GM12878 (cell line): Measurements from ENCODE around the gene CPNE6. TPM values are rescaled to one million over a fixed set of nuclear protein-coding genes. Genes with fewer than 3 reads are reported as not detected.

Source experiments
- ATAC-seq: fragments of 200-7000 bp; cut with Tn5 transposase; 3 replicates; pipeline ENCODE4 v1.9.1; 2020; ENCODE audit warnings: mild to moderate bottlenecking, moderate library complexity
- BruUV-seq: library from RNA; stranded (reverse); fragments of 400-500 nt; replicated peaks from 2 replicates; lab custom pipeline; 2021; lab: Mats Ljungman, UMichigan
- CTCF ChIA-PET: fragments of 300-600 bp; sonication (Branson Sonifier 250); formaldehyde crosslinking; extraction: SDS; loops from one replicate; lab custom pipeline; 2021; ENCODE audit warnings: inconsistent platforms; lab: Yijun Ruan, JAX
- POLR2A ChIA-PET: fragments of 350-600 bp; formaldehyde crosslinking; extraction: SDS; loops from one replicate; lab custom pipeline; 2021; ENCODE audit warnings: inconsistent platforms; lab: Charles Lee
- RAD21 ChIA-PET: fragments of 300-600 bp; sonication (Branson Sonifier 250); formaldehyde crosslinking; loops from one replicate; lab custom pipeline; 2023; ENCODE audit warnings: antibody characterized with exemption; ENCODE audit not compliant: unreplicated experiment; lab: Charles Lee
- SMC1A ChIA-PET: fragments of 300-600 bp; sonication (Branson Sonifier 250); formaldehyde crosslinking; loops from one replicate; lab custom pipeline; 2023; ENCODE audit not compliant: unreplicated experiment, uncharacterized antibody; lab: Charles Lee
- DNase-seq: peaks from one replicate; pipeline ENCODE4 v3.0.0-alpha.2; 2011; ENCODE audit warnings: low read depth, low spot score
- FAIRE-seq: peaks from 3 replicates; lab custom pipeline; 2011; peaks lifted over from hg19 to GRCh38; lab: Jason Lieb, UNC
- H2AFZ ChIP-seq: 2 replicates; pipeline ENCODE4 v1.6.0; 2011; ENCODE audit warnings: low read depth, low read length, control low read depth; ENCODE audit not compliant: control insufficient read depth
- H3K27ac ChIP-seq: 2 replicates; pipeline ENCODE4 v1.5.1; 2011; ENCODE audit warnings: control low read depth; ENCODE audit not compliant: control insufficient read depth, insufficient read depth
- H3K27me3 ChIP-seq, 2 experiments: replicated peaks in 1 of 2; 2 replicates each; pipeline versions ENCODE4 v1.6.0 to v1.6.1; 2011; ENCODE audit warnings: low read length in 1 of 2; ENCODE audit not compliant: control insufficient read depth in 2 of 2, insufficient read depth in 2 of 2
- H3K36me3 ChIP-seq, 2 experiments: 2 replicates each; pipeline ENCODE4 v1.5.1; 2011; ENCODE audit warnings: low read length in 1 of 2; ENCODE audit not compliant: control insufficient read depth in 2 of 2, insufficient read depth in 2 of 2
- H3K4me1 ChIP-seq: 2 replicates; pipeline ENCODE4 v1.6.1; 2011; ENCODE audit warnings: mild to moderate bottlenecking, low read length, moderate library complexity, mixed read lengths; ENCODE audit not compliant: control insufficient read depth, insufficient read depth
- H3K4me2 ChIP-seq: 2 replicates; pipeline ENCODE4 v1.6.0; 2011; ENCODE audit warnings: control low read depth; ENCODE audit not compliant: control insufficient read depth, insufficient read depth
- H3K4me3 ChIP-seq: fragments of 200-600 bp; sonication (generic); 2 replicates; pipeline ENCODE4 v1.5.1; 2016
- H3K79me2 ChIP-seq: 2 replicates; pipeline ENCODE4 v1.6.0; 2011; ENCODE audit warnings: low read length; ENCODE audit not compliant: control insufficient read depth, insufficient read depth
- H3K9ac ChIP-seq: 2 replicates; pipeline ENCODE4 v1.8.0; 2011; ENCODE audit warnings: low read length, control low read depth, mixed read lengths; ENCODE audit not compliant: control insufficient read depth, insufficient read depth
- H3K9me3 ChIP-seq: replicated peaks from 3 replicates; pipeline ENCODE4 v1.5.1; 2011; ENCODE audit warnings: mild to moderate bottlenecking, low read length; ENCODE audit not compliant: control insufficient read depth, insufficient read depth
- H4K20me1 ChIP-seq: 2 replicates; pipeline ENCODE4 v1.6.0; 2011; ENCODE audit not compliant: control insufficient read depth, insufficient read depth
- BACH1 ChIP-seq: fragments of 450-650 bp; IDR thresholded peaks from 2 replicates; pipeline ENCODE4 v1.6.1; 2017; ENCODE audit warnings: mild to moderate bottlenecking, borderline replicate concordance
- CUX1 ChIP-seq: IDR thresholded peaks from 2 replicates; pipeline ENCODE4 v1.6.1; 2012; ENCODE audit warnings: improper control_type of control experiment, low read depth, low read length; ENCODE audit not compliant: insufficient replicate concordance
- RCOR1 ChIP-seq: conservative IDR thresholded peaks from 2 replicates; pipeline ENCODE4 v1.6.1; 2012; ENCODE audit warnings: low read depth, low read length, improper control_type of control experiment
- YBX1 ChIP-seq: fragments of 450-650 bp; IDR thresholded peaks from 2 replicates; pipeline ENCODE4 v1.6.1; 2016; ENCODE audit warnings: antibody characterized with exemption
- WGBS: methylation state at CpG from one replicate; pipeline ENCODE4 v1.1.6; 2016; ENCODE audit warnings: low lambda C conversion rate; ENCODE audit not compliant: insufficient replicate concordance, insufficient coverage; ENCODE audit errors: missing lambda C conversion rate; 5-methylcytosine and 5-hydroxymethylcytosine counted together
- in situ Hi-C: fragments of 300-500 bp; cut with MboI; formaldehyde crosslinking; loops from 9 replicates; pipeline ENCODE4 v1.14.3; 2018; ENCODE audit warnings: mixed read lengths
- intact Hi-C: fragments of 100-400 bp; cut with micrococcal nuclease; formaldehyde crosslinking; loops from one replicate; pipeline ENCODE4 v1.14.2; 2022; ENCODE audit not compliant: unreplicated experiment
- polyA plus RNA-seq, 11 experiments: library from polyadenylated mRNA; depleted of rRNA in 4 of 11; unstranded in 6 of 11; stranded (reverse) in 5 of 11; fragments of >200 nt; fragmentation: Nextera tagmentation in 4 of 11; fragmentation: Illumina TruSeq in 1 of 11; extraction: Ambion mirVana in 4 of 11; extraction: Trizol in 1 of 11; gene quantifications; 1 replicate in 1 of 11; 2 replicates in 10 of 11; pipeline versions ENCODE4 v1.2.1 to v1.2.3, GENCODE V29; 2011 to 2016; ENCODE audit warnings: inconsistent platforms in 2 of 11, missing spikeins in 2 of 11, low read depth in 1 of 11
- total RNA-seq, 4 experiments: library from RNA; depleted of rRNA in 3 of 4; stranded (reverse); fragments of >200 nt in 3 of 4; fragmentation: Illumina TruSeq in 1 of 4; extraction: Trizol in 1 of 4; gene quantifications; 2 replicates each; pipeline versions ENCODE4 v1.2.1 to v1.2.3, GENCODE V29; 2013 to 2021
- TF ChIP-seq, protein P1 (sequence below): fragments of 450-650 bp; IDR thresholded peaks from 2 replicates; pipeline ENCODE4 v1.6.1; 2014; ENCODE audit warnings: mild to moderate bottlenecking

Gene CPNE6
- total and polyA plus RNA-seq, 10 of the 15 experiments (the other 5 are each of a cell fraction or from before 2014, with no cell fraction given), result 0.06 to 0.43 (median 0.18) TPM; not detected in 3

GRCh38 chr14:24072436-24072835 is 1.1 kb downstream of the CPNE6 start:
- Histone ChIP-seq H3K27ac (no peak overlapping the region), H3K27me3 (no peaks in the 10 kb centered on the region; a peak in 1 of 4 replicates), H3K9me3 (no peaks in the 10 kb centered on the region), H3K4me1 (peaks cover 16% of the 10 kb centered on the region), H4K20me1 (no peaks in the 10 kb centered on the region; the same call in 1 of the 2 replicates), H3K4me2 (no peak overlapping the region), H2AFZ (no peak overlapping the region), H3K9ac (no peak overlapping the region), H3K36me3 (no peaks in the 10 kb centered on the region), H3K79me2 (no peaks in the 10 kb centered on the region), H3K4me3 (no peak overlapping the region)
- WGBS, result 56% methylated on average over 7 of the region's 7 CpGs
- CTCF ChIA-PET, result interaction anchor here (0.8 to 6.1 kb wide), 3 partner anchors 14 to 36 kb away, joined by 3 to 33 read pairs (median 5); no protein-coding TSS in a partner anchor
- DNase-seq (no peak), ATAC-seq (no peak), FAIRE-seq (no peak)
- SMC1A ChIA-PET, result interaction anchor here (1.1 to 1.6 kb wide), 3 partner anchors 14 to 20 kb away, joined by 3 to 4 read pairs (median 4); no protein-coding TSS in a partner anchor
- RAD21 ChIA-PET, result no interaction called here
- in situ Hi-C loops, result no loop called here
- no peak for TF ChIP-seq RCOR1
- intact Hi-C loops, result no loop called here
- no TSS peak for BruUV-seq
- POLR2A ChIA-PET, result interaction anchor here (1.7 kb wide), 1 partner anchor 9 kb away, joined by 7 read pairs; no protein-coding TSS in a partner anchor

DNA sequence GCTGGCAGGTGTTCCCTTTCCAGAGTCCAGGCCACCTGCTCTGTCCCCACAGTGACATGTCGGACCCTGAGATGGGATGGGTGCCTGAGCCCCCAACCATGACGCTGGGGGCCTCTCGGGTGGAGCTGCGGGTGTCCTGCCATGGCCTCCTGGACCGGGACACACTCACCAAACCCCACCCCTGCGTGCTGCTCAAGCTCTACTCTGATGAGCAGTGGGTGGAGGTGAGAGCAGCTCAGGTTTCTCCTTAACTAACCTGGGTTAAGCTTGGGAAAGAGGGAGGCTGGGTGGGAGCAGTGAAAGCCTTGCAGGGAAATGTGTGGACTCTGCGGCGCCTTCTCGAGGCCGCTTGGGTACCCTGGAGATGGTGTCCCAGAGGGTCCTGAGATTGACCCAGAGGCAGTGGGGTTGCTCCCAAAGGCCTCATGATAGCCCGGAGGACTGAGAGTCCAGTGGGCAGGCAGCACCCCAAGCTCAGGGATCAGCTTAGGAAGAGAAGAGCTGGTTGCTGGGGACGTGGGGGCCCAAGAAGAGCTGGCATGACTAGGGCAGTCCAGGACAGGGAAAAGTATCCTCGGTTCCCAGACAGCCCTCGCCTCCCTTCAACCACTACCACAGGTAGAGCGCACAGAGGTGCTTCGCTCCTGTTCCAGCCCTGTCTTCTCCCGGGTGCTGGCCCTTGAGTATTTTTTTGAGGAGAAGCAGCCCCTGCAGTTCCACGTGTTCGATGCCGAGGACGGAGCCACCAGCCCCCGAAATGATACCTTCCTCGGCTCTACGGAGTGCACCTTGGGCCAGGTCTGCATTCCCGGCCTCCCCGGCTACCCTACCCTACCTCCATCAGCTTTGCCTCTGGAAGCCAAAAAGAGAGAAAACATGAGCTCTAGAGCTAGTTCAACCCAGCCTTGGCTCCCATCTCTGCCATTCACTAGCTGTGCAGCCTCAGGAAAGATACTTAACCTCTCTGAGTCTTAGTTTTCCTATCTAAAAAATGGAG is 1.8 kb downstream of the CPNE6 start:
- Histone ChIP-seq H3K36me3 (no peaks in the 10 kb centered on the region), H3K9me3 (no peaks in the 10 kb centered on the region), H3K27ac (no peak overlapping the region), H4K20me1 (no peaks in the 10 kb centered on the region; the same call in 1 of the 2 replicates), H3K4me1 (peaks cover 16% of the 10 kb centered on the region), H3K27me3 (no peaks in the 10 kb centered on the region; a peak in 1 of 4 replicates), H2AFZ (no peak overlapping the region), H3K4me2 (no peak overlapping the region), H3K79me2 (no peaks in the 10 kb centered on the region), H3K4me3 (no peak overlapping the region), H3K9ac (no peak overlapping the region)
- intact Hi-C loops, result no loop called here
- ATAC-seq (no peak), DNase-seq (no peak), FAIRE-seq (no peak)
- CTCF ChIA-PET, result interaction anchor here (0.8 to 6.1 kb wide), 3 partner anchors 15 to 37 kb away, joined by 3 to 33 read pairs (median 5); no protein-coding TSS in a partner anchor
- 66% methylated on average over 26 of the region's 26 CpGs for WGBS
- no TSS peak for BruUV-seq
- RAD21 ChIA-PET, result no interaction called here
- SMC1A ChIA-PET, result interaction anchor here (1.1 to 2.4 kb wide), 4 partner anchors 15 to 21 kb away, joined by 3 to 7 read pairs (median 4); partner anchors contain the start of gene PCK2
- in situ Hi-C loops, result no loop called here
- POLR2A ChIA-PET, result interaction anchor here (1.7 kb wide), 1 partner anchor 8 kb away, joined by 7 read pairs; no protein-coding TSS in a partner anchor
- TF ChIP-seq BACH1, result no peak
- TF ChIP-seq CUX1, result no peak
- TF ChIP-seq YBX1, result no peak
- TF ChIP-seq, protein P1, sequence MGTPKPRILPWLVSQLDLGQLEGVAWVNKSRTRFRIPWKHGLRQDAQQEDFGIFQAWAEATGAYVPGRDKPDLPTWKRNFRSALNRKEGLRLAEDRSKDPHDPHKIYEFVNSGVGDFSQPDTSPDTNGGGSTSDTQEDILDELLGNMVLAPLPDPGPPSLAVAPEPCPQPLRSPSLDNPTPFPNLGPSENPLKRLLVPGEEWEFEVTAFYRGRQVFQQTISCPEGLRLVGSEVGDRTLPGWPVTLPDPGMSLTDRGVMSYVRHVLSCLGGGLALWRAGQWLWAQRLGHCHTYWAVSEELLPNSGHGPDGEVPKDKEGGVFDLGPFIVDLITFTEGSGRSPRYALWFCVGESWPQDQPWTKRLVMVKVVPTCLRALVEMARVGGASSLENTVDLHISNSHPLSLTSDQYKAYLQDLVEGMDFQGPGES, result no peak
